GM18499 (cell line): ENCODE data around the gene VCL.
"Not testable (repeated sequence)": the region's sequence is repeated elsewhere in the genome, so short reads cannot be mapped to it uniquely, and the experiment has no call there.

ENCODE experiments used
- ATAC-seq: cut with Tn5 transposase; IDR thresholded peaks from one replicate; pipeline ENCODE4 v1.9.1; 2021; ENCODE audit warnings: moderate number of reproducible peaks; ENCODE audit not compliant: insufficient read depth, unreplicated experiment

VCL gene

DNA sequence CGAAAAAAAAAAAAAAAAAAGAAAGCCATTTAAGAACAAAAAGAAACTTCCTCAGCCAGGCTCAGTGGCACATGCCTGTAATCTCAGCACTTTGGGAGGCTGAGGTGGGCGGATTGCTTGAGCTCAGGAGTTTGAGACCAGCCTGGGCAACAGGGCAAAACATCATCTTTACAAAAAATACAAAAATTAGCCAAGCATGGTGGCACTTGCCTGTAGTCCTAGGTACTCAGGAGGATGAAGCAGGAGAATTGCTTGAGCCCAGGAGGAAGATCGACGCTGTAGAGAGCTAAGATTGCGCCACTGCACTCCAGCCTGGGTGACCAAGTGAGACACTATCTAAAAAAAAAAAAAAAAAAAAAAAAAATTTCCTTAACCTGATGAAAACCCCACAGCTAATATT, 140.7 kb downstream of the VCL start:
- not testable (repeated sequence) for ATAC-seq

DNA sequence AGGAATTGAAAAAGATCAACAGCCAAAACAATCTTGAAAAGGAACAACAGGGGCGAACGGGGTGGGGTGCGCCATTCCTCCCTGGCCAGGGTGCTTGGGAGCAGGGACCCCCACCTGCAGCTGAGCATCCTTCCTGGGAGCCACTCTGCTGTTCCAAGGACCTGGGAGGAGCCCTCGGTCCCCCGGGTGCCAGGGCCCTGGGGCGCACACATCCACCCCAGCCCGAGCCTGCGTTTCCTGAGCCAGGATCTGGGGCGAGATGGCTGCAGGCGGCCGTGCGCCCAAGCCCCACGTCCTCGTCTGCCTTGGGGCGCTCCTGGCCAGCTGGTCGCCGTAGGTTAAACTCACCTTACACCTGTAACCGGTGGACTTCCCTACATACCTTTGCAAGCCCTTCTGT, 142.1 kb downstream of the VCL start:
- ATAC-seq: no peak

DNA sequence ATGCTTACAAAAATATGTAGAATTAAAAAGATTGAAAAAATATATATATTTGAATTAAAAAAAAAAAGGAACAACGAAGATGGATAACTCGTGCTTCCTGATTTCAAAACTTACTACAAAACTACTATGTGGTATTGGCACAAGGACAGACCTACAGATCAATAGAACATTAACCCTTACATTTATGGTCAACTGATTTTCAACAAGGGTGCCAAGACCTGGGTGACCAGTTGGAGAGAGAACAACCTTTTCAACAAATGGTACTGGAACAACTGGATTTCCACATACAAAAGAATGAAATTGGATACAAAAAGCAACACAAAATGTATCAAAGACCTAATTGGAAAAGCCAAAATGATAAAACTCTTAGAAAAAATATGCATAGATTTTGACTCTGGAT, 142.6 kb downstream of the VCL start:
- no peak for ATAC-seq

DNA sequence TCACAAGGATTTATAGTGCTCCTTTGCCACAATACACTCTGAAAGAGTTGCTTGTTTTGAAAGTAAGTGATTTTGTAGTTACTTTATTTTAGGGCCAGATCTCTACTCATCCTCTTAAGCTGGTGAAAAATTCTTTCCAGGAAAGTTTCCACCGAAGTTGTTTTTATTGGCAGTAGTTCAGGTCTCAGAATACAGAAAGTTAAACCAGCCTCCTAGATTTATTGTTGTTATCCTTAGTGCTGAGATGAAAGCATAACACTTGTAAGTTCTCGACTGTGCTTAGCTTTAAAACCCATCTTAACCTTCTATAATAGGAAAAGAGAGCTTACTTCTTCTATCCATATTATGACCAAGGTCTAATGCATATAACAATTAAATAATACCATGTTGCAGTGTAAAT, 147.2 kb downstream of the VCL start:
- ATAC-seq: no peak

GRCh38 chr10:74146980-74147379, 149.1 kb downstream of the VCL start:
- not testable (repeated sequence) for ATAC-seq

DNA sequence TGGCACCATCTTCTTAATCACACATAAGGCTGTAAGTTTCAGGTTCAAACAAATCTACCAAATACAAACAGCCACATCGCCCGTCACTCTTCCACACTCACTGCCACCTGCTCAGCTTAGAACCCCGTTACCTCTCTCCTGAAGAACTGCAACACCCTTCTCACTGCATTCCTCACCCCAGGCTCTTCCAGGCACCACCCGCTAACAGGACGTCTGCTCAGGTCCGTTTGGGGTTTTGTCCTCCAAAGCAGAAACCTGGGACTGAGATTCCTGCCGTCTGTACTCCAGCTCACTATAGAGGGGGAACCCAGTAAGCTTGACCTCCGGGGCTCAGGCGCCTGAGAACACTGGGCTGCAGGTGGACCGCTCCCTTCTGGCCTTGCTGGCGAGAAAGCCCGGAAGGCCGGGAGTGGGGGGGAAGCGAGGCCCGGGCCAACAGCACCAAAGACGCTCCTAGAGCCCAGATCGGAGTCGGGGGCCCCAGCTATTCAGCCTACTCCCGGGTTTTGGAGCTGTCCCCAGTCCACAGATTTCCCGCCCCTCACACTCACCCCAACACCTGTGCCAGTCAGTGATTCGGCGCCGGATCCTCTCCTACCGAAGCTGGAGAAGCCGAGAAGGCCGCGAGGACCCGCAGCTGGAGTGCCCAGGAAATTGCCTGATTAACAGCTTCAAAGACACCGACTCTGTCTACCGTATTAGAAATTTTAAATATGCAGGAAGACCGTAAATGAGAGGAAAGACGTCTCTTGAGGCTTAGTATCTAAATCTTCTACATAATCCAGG, 152.5 kb downstream of the VCL start, which contains the start of gene AP3M1:
AP3M1 (minus strand) TSS at position 625 of the 786 bp plus-strand sequence. CDS start 12,449 bp downstream, outside the sequence.
- ATAC-seq: peak; percentile 27

DNA sequence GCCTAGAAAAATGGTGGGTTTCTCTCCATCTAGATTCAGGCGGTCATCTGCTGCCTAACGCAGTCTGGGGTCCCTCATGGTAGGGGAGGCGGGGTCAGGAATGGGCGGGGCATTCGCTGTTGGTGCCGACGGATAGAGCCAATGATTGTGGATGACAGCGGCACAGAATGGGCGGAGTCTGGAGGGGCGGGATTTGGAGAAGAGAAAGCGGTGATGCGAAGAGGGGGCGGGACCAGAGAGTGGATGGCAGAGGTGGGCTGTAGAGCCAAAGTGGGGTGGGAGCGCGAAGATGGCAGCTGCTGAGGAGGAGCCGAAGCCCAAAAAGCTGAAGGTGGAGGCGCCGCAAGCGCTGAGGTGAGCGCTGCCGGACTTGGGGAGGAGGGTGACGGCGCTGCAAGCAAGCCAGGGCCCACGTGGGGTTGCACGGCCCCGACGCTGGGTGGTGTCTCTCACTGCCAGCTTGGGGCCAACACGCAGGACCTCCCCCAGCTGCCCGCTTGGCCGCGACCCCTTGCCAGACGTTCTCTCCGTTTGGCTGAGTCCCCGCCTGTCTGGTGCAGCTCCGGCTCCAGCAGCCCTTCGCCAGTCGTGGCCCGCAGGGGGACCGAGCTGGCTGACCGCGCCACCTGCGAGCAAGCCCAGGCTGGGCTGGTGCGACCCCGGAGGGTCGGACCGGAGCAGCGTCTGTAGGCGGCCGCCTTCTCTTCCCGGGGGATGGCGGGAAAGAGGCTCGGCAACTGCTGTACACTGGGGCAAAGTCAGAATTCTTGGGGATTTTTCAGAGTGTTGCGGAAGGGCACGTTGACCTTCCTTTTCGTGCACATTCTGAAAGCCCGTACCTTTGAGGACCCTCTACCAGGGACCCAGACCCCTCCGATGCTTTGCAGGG, 153.3 kb downstream of the VCL start, which contains the start of gene ADK:
ADK (plus strand) TSS at position 232 of the 889 bp plus-strand sequence; CDS start at position 290, 58 bp downstream.
- ATAC-seq: peak; percentile 52

DNA sequence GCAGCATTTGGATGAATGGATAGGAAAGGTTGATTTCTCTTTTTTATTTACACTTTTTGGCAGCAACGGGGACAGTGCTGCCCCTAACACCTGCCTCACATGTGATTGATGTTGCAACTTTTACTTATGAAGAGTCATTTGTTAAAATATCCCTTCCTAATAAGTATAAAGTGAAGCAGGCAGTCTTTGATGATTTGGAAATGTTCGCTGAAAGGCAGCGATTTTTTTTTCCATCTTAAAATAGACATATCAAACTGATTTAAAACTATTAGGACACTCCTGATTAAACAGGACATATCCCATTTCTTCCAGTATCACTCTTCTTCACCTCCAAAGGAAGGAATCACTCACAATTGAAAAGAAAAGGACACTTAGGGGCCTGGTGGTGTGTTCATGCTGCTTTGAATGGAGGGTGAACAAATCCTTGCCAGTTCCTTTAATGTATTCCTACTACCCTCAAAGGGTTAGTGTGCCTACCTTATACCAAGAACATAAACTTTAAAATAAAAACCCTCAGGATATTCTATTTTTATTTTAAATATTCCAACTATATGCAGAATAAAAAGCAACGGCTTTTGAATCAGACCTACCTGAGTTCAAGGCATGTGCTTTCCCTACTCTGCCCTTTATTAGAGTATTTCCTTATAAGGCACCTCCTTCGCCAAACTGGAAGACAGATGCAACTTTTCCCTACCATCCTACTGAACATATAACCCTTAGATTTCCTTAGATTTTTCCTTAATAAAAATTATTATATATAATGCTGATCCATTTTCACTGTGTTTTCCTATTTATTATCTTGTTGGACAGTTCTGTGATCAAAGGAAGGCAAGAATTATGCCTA, 154.2 kb downstream of the VCL start:
- no peak for ATAC-seq

- ATAC-seq: no peak
Observed at GRCh38 chr10:74153123-74153522, 155.2 kb downstream of the VCL start.

DNA sequence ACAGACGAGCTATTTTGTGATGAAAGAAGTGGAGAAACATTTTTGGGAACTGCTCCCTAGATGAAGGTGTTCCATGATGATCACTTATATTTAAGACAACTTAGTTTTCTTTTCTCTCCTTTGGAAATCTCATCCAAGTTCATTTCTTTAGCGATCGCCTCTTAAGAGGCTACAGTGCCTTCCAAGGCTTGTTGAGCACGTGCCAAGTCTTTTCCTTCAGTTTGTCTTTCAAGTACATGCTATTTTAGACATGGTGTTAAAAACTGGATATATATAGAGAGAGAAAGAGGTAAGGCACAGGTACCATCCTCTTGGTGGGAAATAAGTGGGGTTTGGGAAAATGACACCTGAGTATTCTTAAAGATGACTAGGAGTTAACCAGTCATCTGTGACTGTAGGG, 155.8 kb downstream of the VCL start:
- no peak for ATAC-seq

- ATAC-seq: no peak
Observed at GRCh38 chr10:74156919-74157289, 159.0 kb downstream of the VCL start.

GRCh38 chr10:74160013-74160412, 162.1 kb downstream of the VCL start:
- ATAC-seq: no peak

DNA sequence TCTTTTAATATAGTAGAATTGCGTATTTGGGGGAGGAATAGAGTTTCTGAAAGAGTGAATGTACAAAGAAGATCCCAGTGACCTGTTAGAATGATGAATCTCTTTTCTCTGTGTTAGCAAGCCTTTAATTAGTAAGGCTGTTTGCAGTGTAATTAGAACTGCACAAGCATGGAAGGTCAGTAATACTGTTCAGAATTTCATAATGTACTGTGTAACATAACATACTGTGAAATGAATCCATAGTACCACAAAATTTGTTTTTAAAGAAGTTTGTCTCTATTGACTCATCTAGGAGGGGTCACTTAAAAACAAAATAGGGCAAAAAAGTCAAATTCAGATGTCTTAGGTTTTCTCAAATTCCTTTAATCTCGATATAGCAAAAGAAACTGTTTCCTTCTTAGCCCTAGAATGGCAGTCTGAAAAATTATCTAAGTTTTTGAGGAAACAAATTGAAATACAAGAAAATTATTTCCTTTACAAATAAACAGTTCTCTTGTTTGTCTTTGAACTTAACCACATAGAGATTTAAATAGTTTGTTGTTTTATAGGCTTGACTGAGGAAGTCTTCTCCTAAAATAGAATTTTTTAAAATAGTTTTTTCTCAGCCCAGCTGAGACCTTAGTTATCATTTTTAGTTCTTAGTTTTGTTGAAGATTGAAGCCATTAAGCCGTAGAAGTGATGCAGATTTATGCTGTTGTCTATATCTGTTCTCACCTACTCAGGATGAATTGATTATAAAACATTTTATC, 165.6 kb downstream of the VCL start:
- ATAC-seq: no peak

DNA sequence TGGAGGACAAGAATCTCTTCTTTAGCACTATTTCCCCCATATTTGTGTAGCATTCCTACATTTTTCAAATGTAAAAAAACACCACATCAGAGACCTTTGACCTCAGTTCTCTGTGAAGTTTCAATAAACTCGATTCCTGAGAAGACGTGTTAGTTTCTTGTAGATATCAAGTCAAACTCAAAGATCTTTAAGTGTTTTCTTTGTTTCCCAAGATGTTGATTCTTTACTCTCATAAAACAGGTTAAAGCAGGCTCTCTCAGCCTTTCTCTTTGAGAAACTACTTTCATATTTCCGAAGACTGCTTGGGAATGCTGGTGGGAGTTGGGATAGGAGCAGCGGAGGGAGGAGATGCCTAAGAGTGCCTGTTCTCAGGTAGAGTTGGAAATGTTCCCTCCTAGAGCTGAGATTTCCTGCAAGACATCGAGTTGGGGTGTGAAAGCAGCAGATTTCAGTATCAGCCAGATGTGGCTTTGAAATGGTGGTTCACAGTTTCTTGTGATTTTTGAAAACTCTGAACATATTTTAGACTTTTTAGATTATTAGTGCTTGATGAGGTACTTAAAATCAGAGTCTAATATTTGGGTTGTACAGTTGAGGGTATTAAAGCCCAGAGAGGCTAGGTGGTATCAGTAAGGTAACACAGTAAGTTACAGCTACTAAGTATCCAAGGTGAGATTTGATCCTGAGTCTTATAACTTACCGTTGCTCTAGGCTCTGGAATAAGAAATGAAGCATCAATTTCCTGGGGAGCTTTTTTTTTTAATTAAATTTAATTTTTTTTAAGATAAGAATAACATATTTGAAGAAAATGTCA, 167.0 kb downstream of the VCL start:
- ATAC-seq: no peak

GRCh38 chr10:74165530-74165901, 167.6 kb downstream of the VCL start:
- no peak for ATAC-seq

GRCh38 chr10:74167443-74167842, 169.5 kb downstream of the VCL start:
- no peak for ATAC-seq
